Fibroblast of the aortic adventitia (primary cell): ENCODE measurements around the gene SLC22A7. TPM values are rescaled to one million over a fixed set of nuclear protein-coding genes. Genes with fewer than 3 reads are reported as not detected.

Source experiments
- DNase-seq: peaks from one replicate; pipeline ENCODE4 v3.0.0-alpha.2; 2010; ENCODE audit warnings: low read depth
- H3K4me3 ChIP-seq: 2 replicates; pipeline ENCODE4 v1.5.1; 2011; ENCODE audit warnings: low read depth, mild to moderate bottlenecking, control low read depth, low read length, moderate library complexity
- total RNA-seq: library from RNA; depleted of rRNA; stranded (reverse); fragments of >200 nt; gene quantifications from 2 replicates; pipeline ENCODE4 v1.2.3, GENCODE V29; 2012; ENCODE audit warnings: low replicate concordance
- TF ChIP-seq, protein P1 (sequence below): IDR thresholded peaks from 2 replicates; pipeline ENCODE4 v1.5.1; 2011; ENCODE audit warnings: mild to moderate bottlenecking, low read length, control low read depth, inconsistent platforms; ENCODE audit not compliant: insufficient read depth

The SLC22A7 gene
- total RNA-seq, 1 donor = not detected

GRCh38 chr6:43303751-43304331 is 5.8 kb downstream of the SLC22A7 start:
- no peak for DNase-seq
- TF ChIP-seq, protein P1, sequence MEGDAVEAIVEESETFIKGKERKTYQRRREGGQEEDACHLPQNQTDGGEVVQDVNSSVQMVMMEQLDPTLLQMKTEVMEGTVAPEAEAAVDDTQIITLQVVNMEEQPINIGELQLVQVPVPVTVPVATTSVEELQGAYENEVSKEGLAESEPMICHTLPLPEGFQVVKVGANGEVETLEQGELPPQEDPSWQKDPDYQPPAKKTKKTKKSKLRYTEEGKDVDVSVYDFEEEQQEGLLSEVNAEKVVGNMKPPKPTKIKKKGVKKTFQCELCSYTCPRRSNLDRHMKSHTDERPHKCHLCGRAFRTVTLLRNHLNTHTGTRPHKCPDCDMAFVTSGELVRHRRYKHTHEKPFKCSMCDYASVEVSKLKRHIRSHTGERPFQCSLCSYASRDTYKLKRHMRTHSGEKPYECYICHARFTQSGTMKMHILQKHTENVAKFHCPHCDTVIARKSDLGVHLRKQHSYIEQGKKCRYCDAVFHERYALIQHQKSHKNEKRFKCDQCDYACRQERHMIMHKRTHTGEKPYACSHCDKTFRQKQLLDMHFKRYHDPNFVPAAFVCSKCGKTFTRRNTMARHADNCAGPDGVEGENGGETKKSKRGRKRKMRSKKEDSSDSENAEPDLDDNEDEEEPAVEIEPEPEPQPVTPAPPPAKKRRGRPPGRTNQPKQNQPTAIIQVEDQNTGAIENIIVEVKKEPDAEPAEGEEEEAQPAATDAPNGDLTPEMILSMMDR = no peak
- no peak overlapping the region for H3K4me3 ChIP-seq

DNA sequence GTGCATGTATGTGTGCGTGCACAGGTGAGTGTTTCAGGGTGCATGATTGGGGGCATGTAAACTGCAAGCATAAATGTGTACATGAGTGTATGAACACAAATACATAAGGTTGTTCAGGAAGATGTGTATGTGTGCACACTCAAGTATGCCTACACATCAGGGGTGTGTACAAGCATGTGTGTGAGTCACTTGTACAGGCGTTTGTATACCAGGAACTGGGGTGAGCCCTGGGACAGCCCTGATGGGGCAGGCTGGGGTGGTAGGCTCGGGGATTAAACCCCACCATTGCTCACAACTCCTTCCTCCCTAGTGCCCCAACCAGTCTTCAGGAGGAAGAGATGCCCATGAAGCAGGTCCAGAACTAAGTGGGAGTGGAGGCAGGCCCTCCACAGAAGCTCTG is 6.3 kb downstream of the SLC22A7 start:
- DNase-seq = no peak
- no peak overlapping the region for H3K4me3 ChIP-seq
- TF ChIP-seq, protein P1 = no peak

DNA sequence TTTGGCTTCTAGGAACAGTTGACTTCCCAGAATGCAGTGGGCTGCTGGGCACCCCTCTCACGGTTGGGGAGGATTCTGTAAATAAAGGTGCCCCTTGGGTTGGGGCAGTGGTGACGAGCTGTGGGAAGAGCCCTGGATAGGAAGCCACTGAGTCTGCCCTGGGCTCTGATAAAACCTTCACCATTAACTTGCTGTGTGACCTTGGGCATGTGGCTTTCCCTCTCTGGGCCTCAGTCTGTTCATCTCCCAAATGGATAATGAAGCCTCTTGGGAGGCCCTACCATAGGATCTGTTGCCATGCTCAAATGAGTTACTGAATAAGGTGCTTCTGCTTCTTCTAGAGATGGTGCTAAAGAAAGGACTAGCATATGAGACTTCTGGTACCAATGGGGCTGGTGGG is 6.8 kb downstream of the SLC22A7 start:
- TF ChIP-seq, protein P1 = no peak
- no peak for DNase-seq
- H3K4me3 ChIP-seq = no peak overlapping the region

GRCh38 chr6:43306086-43306485 is 8.0 kb downstream of the SLC22A7 start:
- no peak for DNase-seq
- TF ChIP-seq, protein P1 = no peak
- no peak overlapping the region for H3K4me3 ChIP-seq

- TF ChIP-seq, protein P1 = no peak
- no peak overlapping the region for H3K4me3 ChIP-seq
- DNase-seq = no peak
Measured at GRCh38 chr6:43307451-43308100, 9.5 kb downstream of the SLC22A7 start.

DNA sequence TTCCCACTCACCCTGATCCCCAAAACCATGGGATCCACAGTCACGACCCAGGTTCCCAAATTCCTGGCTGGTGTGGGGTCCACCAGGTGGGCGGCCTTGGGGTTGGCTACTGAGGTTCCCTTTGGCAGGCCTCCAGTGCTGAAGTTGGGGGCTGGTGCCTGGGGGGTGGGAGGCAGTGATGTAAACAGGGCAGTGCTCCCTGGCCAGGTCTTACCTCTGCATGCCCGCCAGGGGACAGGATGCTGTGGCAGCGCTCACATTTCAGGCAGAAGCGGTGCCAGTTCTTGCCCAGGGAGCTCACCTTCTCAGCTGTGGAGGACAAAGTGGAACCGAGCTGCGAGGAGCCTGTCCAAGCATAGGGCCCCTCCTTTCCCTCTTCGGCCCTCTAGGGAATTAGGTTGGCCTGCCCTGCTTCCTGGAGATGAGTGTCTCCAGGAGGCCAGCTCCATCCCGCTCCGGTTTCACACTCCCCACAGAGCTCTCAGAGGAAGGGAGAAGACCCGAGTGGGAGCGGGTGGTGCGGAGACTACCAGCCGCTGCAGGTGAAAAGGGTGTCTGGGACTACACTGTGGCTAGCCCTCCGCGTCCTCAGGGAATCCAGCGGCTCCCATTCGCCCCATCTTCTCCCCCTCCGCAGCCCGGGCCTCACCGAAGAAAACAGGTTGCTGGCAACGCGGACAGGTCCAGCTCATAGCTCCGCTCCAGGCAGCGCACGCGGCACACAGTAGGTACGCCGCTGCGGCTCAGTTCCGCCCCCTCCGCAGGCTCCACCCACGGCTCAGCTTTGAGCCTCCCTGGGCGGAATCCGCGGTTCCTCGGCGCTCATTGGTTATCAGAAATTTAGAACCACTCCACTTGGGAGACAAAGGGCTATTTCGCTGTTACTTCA is 10.3 kb downstream of the SLC22A7 start, which contains the start of gene CRIP3:
Gene CRIP3 (minus strand): TSS at position 726 of the 889 bp plus-strand sequence. CDS start 34 bp downstream, at position 692.
- TF ChIP-seq, protein P1 = peak; percentile 33
- peak; percentile 70 for DNase-seq
- peak within 1 kb of the TSS; percentile 59 for H3K4me3 ChIP-seq
